ENCODE measurements around the gene WDR77.

DNA sequence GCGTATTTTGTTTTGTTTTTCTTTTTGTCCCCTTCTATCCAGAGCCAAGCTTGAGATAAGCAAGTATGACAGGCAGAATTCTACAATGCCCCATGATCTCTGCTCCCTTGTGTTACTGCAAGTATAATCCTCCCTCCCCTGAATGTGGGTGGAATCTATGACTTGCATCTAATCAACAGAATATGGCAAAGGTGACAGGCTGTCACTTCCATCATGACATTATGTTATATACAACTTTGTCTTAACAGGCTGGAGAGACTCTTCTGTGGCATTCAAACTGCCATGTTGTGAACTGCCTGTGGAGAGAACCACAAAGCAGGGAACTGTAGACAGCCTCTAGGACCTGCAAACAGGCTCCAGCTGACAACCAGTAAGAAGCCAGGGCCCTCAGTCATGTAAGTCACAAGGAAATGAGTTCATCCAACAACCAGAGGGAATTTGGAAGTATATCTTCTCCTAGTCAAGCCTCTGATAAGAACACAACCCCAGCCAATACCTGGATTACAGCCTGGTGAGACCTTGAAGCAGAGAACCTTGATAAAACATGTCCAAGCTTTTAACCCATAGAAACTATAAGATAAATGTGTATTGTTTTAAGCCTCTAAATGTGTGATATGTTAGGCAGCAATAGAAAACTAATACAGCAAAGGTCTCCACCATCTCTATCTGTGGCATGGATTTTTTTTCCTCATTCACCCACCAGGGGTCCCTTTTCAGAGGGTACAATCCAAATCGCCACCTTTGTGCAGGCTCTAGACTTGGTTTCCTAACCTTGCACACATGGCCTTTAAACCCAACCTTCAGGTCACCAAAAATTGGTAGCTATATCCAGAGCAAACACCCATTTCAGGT lies 19.0 kb upstream of the WDR77 start:
- no peak for TF ChIP-seq POLR2A (IDR thresholded peaks at IDR 0.05)
- TF ChIP-seq, protein P1, sequence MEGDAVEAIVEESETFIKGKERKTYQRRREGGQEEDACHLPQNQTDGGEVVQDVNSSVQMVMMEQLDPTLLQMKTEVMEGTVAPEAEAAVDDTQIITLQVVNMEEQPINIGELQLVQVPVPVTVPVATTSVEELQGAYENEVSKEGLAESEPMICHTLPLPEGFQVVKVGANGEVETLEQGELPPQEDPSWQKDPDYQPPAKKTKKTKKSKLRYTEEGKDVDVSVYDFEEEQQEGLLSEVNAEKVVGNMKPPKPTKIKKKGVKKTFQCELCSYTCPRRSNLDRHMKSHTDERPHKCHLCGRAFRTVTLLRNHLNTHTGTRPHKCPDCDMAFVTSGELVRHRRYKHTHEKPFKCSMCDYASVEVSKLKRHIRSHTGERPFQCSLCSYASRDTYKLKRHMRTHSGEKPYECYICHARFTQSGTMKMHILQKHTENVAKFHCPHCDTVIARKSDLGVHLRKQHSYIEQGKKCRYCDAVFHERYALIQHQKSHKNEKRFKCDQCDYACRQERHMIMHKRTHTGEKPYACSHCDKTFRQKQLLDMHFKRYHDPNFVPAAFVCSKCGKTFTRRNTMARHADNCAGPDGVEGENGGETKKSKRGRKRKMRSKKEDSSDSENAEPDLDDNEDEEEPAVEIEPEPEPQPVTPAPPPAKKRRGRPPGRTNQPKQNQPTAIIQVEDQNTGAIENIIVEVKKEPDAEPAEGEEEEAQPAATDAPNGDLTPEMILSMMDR (IDR thresholded peaks at IDR 0.05) = no peak

Data from gastroesophageal sphincter (tissue), 3 donors.